HCT116 (cell line): Measurements from ENCODE around the gene NEO1. TPM values are rescaled to one million over a fixed set of nuclear protein-coding genes. Genes with fewer than 3 reads are reported as not detected.

ENCODE experiments used
- ATAC-seq: fragments of 200-7000 bp; cut with Tn5 transposase; 2 replicates; pipeline ENCODE4 v1.9.1; 2020; ENCODE audit warnings: mild to moderate bottlenecking, moderate library complexity
- BruUV-seq: library from RNA; stranded (reverse); fragments of 400-500 nt; replicated peaks from 2 replicates; lab custom pipeline; 2021; lab: Mats Ljungman, UMichigan
- CTCF ChIA-PET: fragments of 300-600 bp; sonication (Branson Sonifier 250); formaldehyde crosslinking; loops from one replicate; lab custom pipeline; 2021; ENCODE audit warnings: antibody characterized with exemption; lab: Charles Lee
- POLR2A ChIA-PET: fragments of 300-600, 350-600 bp; sonication (Branson Sonifier 250); formaldehyde crosslinking; loops from one replicate; lab custom pipeline; 2021; ENCODE audit warnings: antibody characterized with exemption; lab: Charles Lee
- RAD21 ChIA-PET, 2 experiments: fragments of 300-600 bp; sonication (Branson Sonifier 250); formaldehyde crosslinking; loops; one replicate each; lab custom pipeline; 2023; ENCODE audit warnings: low total read pairs in 2 of 2; ENCODE audit not compliant: uncharacterized antibody in 2 of 2, unreplicated experiment in 2 of 2, low non-redundant PET in 1 of 2; lab: Charles Lee
- DNase-seq: peaks from one replicate; pipeline ENCODE4 v3.0.0-alpha.2; 2010; ENCODE audit warnings: low read depth, low spot score
- H2AFZ ChIP-seq: fragments of 200-600 bp; shearing (Covaris generic), sonication (generic); 2 replicates; pipeline ENCODE4 v1.6.1; 2017; ENCODE audit warnings: low read depth, mixed run types, mixed read lengths, antibody characterized with exemption, low read length; ENCODE audit not compliant: poor library complexity, severe bottlenecking
- H3K27ac ChIP-seq: 2 replicates; pipeline ENCODE4 v1.5.1; 2012; ENCODE audit warnings: low read depth, low read length
- H3K27me3 ChIP-seq: fragments of 200-600 bp; sonication (generic); 2 replicates; pipeline ENCODE4 v1.6.1; 2016; ENCODE audit warnings: mixed run types, low read length, mixed read lengths; ENCODE audit not compliant: insufficient read depth
- H3K36me3 ChIP-seq, 2 experiments: fragments of 200-500 bp in 1 of 2; fragments of 200-600 bp in 1 of 2; sonication (Bioruptor generic) in 1 of 2; sonication (generic) in 1 of 2; 2 replicates each; pipeline versions ENCODE4 v1.5.1 to v1.6.1; 2014 to 2016; ENCODE audit warnings: low read length in 2 of 2, inconsistent platforms in 1 of 2, mixed read lengths in 1 of 2, mixed run types in 1 of 2; ENCODE audit not compliant: insufficient read depth in 2 of 2, control insufficient read depth in 1 of 2
- H3K4me1 ChIP-seq, 2 experiments: fragments of 200-600 bp in 1 of 2; sonication (generic) in 1 of 2; 2 replicates each; pipeline versions ENCODE4 v1.5.1 to v1.6.1; 2012 to 2017; ENCODE audit warnings: low read length in 2 of 2, inconsistent platforms in 1 of 2, mild to moderate bottlenecking in 1 of 2, mixed read lengths in 1 of 2, mixed run types in 1 of 2, moderate library complexity in 1 of 2; ENCODE audit not compliant: insufficient read depth in 2 of 2, control insufficient read depth in 1 of 2
- H3K4me2 ChIP-seq: fragments of 200-600 bp; sonication (generic); 2 replicates; pipeline ENCODE4 v1.6.1; 2017; ENCODE audit warnings: mixed run types, low read length, mixed read lengths
- H3K4me3 ChIP-seq, 2 experiments: fragments of 200-600 bp in 1 of 2; sonication (generic) in 1 of 2; replicated peaks in 1 of 2; 2 replicates each; pipeline ENCODE4 v1.5.1; 2011 to 2016; ENCODE audit warnings: low read length in 2 of 2, control low read depth in 1 of 2, low read depth in 1 of 2, mild to moderate bottlenecking in 1 of 2, mixed read lengths in 1 of 2, mixed run types in 1 of 2
- H3K79me2 ChIP-seq: fragments of 200-600 bp; sonication (generic); 2 replicates; pipeline ENCODE4 v1.6.1; 2017; ENCODE audit warnings: mild to moderate bottlenecking, mixed run types, low read length, moderate library complexity, mixed read lengths; ENCODE audit not compliant: insufficient read depth
- H3K9ac ChIP-seq: fragments of 200-600 bp; sonication (generic); 2 replicates; pipeline ENCODE4 v1.6.1; 2016; ENCODE audit warnings: low read length, mixed read lengths
- H3K9me2 ChIP-seq: fragments of 200-600 bp; sonication (generic), shearing (Covaris generic); 2 replicates; pipeline ENCODE4 v1.6.1; 2017; ENCODE audit warnings: mixed run types, mild to moderate bottlenecking, moderate library complexity; ENCODE audit not compliant: insufficient read depth
- H3K9me3 ChIP-seq, 2 experiments: fragments of 200-500 bp in 1 of 2; fragments of 200-600 bp in 1 of 2; sonication (Bioruptor generic) in 1 of 2; sonication (generic) in 1 of 2; 2 replicates each; pipeline ENCODE4 v1.6.1; 2014 to 2017; ENCODE audit warnings: low read length in 2 of 2, mixed read lengths in 2 of 2, inconsistent platforms in 1 of 2, low read depth in 1 of 2, mild to moderate bottlenecking in 1 of 2, mixed run types in 1 of 2, moderate library complexity in 1 of 2; ENCODE audit not compliant: control insufficient read depth in 1 of 2, insufficient read depth in 1 of 2
- H4K20me1 ChIP-seq: fragments of 200-600 bp; sonication (generic), shearing (Covaris generic); 2 replicates; pipeline ENCODE4 v1.6.1; 2017; ENCODE audit warnings: mixed run types, mild to moderate bottlenecking, moderate library complexity; ENCODE audit not compliant: insufficient read depth
- CEBPB ChIP-seq: IDR thresholded peaks from 2 replicates; pipeline ENCODE4 v1.6.1; 2012; ENCODE audit warnings: low read depth
- ELF1 ChIP-seq: IDR thresholded peaks from 2 replicates; pipeline ENCODE4 v1.6.1; 2012; ENCODE audit warnings: low read depth, borderline replicate concordance
- EZH2 ChIP-seq: fragments of 200-600 bp; sonication (generic); IDR thresholded peaks from 2 replicates; pipeline ENCODE4 v1.6.1; 2017; ENCODE audit warnings: antibody characterized with exemption, mixed run types
- EZH2phosphoT487 ChIP-seq: fragments of 200-600 bp; IDR thresholded peaks from 2 replicates; pipeline ENCODE4 v1.6.1; 2018; ENCODE audit warnings: antibody characterized with exemption, borderline replicate concordance
- JUND ChIP-seq: IDR thresholded peaks from 2 replicates; pipeline ENCODE4 v1.6.1; 2012
- POLR2A ChIP-seq: IDR thresholded peaks from 2 replicates; pipeline ENCODE4 v1.7.0; 2011; ENCODE audit warnings: borderline replicate concordance; ENCODE audit not compliant: insufficient read depth, insufficient read length; ENCODE audit errors: extremely low read depth
- POLR2AphosphoS5 ChIP-seq: IDR thresholded peaks from 2 replicates; pipeline ENCODE4 v1.6.1; 2011; ENCODE audit warnings: mild to moderate bottlenecking, low read depth, low read length, moderate library complexity
- RAD21 ChIP-seq: IDR thresholded peaks from 2 replicates; pipeline ENCODE4 v1.6.1; 2012; ENCODE audit warnings: low read depth, mild to moderate bottlenecking
- SIN3A ChIP-seq: IDR thresholded peaks from 2 replicates; pipeline ENCODE4 v1.6.1; 2012; ENCODE audit warnings: low read depth
- SP1 ChIP-seq: IDR thresholded peaks from 2 replicates; pipeline ENCODE4 v1.6.1; 2012; ENCODE audit warnings: low read depth
- SRF ChIP-seq: IDR thresholded peaks from 2 replicates; pipeline ENCODE4 v1.6.1; 2012; ENCODE audit warnings: low read depth
- TCF7L2 ChIP-seq: IDR thresholded peaks from 2 replicates; pipeline ENCODE4 v1.7.0; 2011; ENCODE audit warnings: borderline replicate concordance, inconsistent platforms; ENCODE audit not compliant: insufficient read depth, insufficient read length; ENCODE audit errors: extremely low read depth
- YY1 ChIP-seq: IDR thresholded peaks from 2 replicates; pipeline ENCODE4 v1.6.1; 2011; ENCODE audit warnings: low read length, low read depth, moderate library complexity, mild to moderate bottlenecking; ENCODE audit not compliant: insufficient replicate concordance; ENCODE audit errors: extremely low read depth
- ZFX ChIP-seq: fragments of 450-650 bp; IDR thresholded peaks from 2 replicates; pipeline ENCODE4 v1.6.1; 2017
- ZNF274 ChIP-seq: fragments of 200-500 bp; sonication (Bioruptor generic); IDR thresholded peaks from 2 replicates; pipeline ENCODE4 v1.6.1; 2014; ENCODE audit warnings: mild to moderate bottlenecking, low read depth, low read length, inconsistent platforms
- intact Hi-C: fragments of 100-400 bp; cut with micrococcal nuclease; formaldehyde crosslinking; loops from 2 replicates; pipeline ENCODE4 v1.10.0; 2022
- total RNA-seq: library from RNA; stranded (reverse); gene quantifications from one replicate; pipeline ENCODE4 v1.2.1, GENCODE V29; 2021; ENCODE audit not compliant: unreplicated experiment
- TF ChIP-seq, protein P1 (sequence below): IDR thresholded peaks from 2 replicates; pipeline ENCODE4 v1.6.1; 2012
- TF ChIP-seq, protein P2 (sequence below), 3 experiments: fragments of 200-600 bp in 1 of 3; sonication (generic) in 1 of 3; IDR thresholded peaks in 2 of 3; conservative IDR thresholded peaks in 1 of 3; 2 replicates each; pipeline ENCODE4 v1.5.1; 2012 to 2017; ENCODE audit warnings: low read depth in 2 of 3, low read length in 2 of 3, antibody characterized with exemption in 1 of 3, borderline replicate concordance in 1 of 3, control low read depth in 1 of 3, mild to moderate bottlenecking in 1 of 3, mixed read lengths in 1 of 3, mixed run types in 1 of 3, moderate library complexity in 1 of 3; ENCODE audit not compliant: insufficient read depth in 1 of 3
- TF ChIP-seq, protein P3 (sequence below): IDR thresholded peaks from 2 replicates; pipeline ENCODE4 v1.6.1; 2011; ENCODE audit warnings: mild to moderate bottlenecking, low read length, moderate library complexity; ENCODE audit not compliant: insufficient replicate concordance; ENCODE audit errors: extremely low read depth

The NEO1 gene
- total RNA-seq, 1 experiment from 2014 or later: 30.0 TPM

DNA sequence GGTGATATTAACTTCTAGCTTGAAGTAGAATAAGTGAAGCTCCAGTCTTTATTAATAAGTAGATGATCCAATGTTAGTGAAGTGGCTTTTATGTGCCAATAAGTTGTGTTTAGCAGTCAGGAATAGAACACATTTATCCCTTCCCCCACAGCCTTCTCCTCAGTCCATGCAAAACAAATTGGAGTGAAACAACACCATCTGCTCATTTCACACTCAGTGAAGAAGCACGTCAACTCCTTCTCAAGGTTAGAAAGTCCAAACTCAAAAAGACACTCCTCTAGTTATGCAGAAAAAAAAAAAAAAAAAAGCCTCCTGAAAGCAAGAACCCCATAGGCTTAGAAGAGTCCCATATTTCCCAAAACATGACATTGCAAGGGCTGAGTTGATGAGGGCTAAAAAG lies 18.0 kb upstream of the NEO1 start:
- Histone ChIP-seq H3K27me3 (peaks cover 21% of the 10 kb centered on the region), H2AFZ (no peak overlapping the region), H3K4me3 (no peak overlapping the region), H3K4me2 (no peak overlapping the region), H3K36me3 (no peaks in the 10 kb centered on the region), H4K20me1 (no peaks in the 10 kb centered on the region), H3K9ac (no peak overlapping the region), H3K79me2 (no peaks in the 10 kb centered on the region), H3K4me1 (no peaks in the 10 kb centered on the region), H3K9me2 (no peaks in the 10 kb centered on the region), H3K9me3 (no peaks in the 10 kb centered on the region), H3K27ac (no peak overlapping the region)
- ATAC-seq: no peak
- no TSS peak for BruUV-seq
- TF ChIP-seq SIN3A (no peak), CEBPB (no peak), SP1 (no peak), EZH2phosphoT487 (no peak)
- CTCF ChIA-PET: no interaction called here
- POLR2A ChIA-PET: no interaction called here
- intact Hi-C loops: no loop called here
- DNase-seq: no peak
- RAD21 ChIA-PET: no interaction called here

DNA sequence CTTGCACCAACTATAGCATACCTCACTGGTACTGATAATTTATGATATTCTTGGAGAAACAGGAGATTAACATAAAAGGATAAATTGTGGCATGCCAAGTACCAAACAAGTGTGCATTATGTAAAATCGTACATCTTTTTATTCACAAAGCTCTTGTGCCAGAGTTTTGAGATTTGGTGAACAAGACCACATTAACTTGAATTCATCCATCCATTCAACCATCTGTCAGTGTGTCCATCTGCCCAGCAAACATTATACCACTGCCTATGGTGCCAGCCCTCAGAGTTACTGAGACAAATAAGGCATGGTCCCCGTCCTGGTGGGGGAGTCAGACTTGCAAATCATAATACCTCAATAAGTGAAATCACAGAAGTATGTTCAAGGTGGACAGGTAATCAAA lies 17.0 kb upstream of the NEO1 start:
- ChIA-PET CTCF (interaction anchor here (0.6 kb wide), 1 partner anchor 193 kb away, joined by 3 read pairs; no protein-coding TSS in a partner anchor), POLR2A (no interaction called here), RAD21 (no interaction called here)
- no TSS peak for BruUV-seq
- H2AFZ ChIP-seq: no peak overlapping the region
- no peaks in the 10 kb centered on the region for H3K79me2 ChIP-seq
- no peaks in the 10 kb centered on the region for H3K4me1 ChIP-seq
- no peaks in the 10 kb centered on the region for H4K20me1 ChIP-seq
- no peak overlapping the region for H3K9ac ChIP-seq
- DNase-seq: no peak
- peaks cover 11% of the 10 kb centered on the region; the same call in 1 of the 2 replicates for H3K27me3 ChIP-seq
- H3K9me2 ChIP-seq: no peaks in the 10 kb centered on the region
- H3K4me2 ChIP-seq: no peak overlapping the region
- no peak for ATAC-seq
- intact Hi-C loops: no loop called here
- TF ChIP-seq EZH2phosphoT487: no peak
- no peak for TF ChIP-seq POLR2AphosphoS5
- no peak for TF ChIP-seq CEBPB
- no peak for TF ChIP-seq RAD21
- no peak for TF ChIP-seq SRF
- TF ChIP-seq YY1: no peak
- TF ChIP-seq ZFX: no peak
- TF ChIP-seq SIN3A: no peak
- no peak for TF ChIP-seq TCF7L2
- no peak for TF ChIP-seq POLR2A
- no peak for TF ChIP-seq EZH2
- TF ChIP-seq ZNF274: no peak
- TF ChIP-seq, protein P1, sequence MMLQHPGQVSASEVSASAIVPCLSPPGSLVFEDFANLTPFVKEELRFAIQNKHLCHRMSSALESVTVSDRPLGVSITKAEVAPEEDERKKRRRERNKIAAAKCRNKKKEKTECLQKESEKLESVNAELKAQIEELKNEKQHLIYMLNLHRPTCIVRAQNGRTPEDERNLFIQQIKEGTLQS: no peak
- TF ChIP-seq, protein P2, sequence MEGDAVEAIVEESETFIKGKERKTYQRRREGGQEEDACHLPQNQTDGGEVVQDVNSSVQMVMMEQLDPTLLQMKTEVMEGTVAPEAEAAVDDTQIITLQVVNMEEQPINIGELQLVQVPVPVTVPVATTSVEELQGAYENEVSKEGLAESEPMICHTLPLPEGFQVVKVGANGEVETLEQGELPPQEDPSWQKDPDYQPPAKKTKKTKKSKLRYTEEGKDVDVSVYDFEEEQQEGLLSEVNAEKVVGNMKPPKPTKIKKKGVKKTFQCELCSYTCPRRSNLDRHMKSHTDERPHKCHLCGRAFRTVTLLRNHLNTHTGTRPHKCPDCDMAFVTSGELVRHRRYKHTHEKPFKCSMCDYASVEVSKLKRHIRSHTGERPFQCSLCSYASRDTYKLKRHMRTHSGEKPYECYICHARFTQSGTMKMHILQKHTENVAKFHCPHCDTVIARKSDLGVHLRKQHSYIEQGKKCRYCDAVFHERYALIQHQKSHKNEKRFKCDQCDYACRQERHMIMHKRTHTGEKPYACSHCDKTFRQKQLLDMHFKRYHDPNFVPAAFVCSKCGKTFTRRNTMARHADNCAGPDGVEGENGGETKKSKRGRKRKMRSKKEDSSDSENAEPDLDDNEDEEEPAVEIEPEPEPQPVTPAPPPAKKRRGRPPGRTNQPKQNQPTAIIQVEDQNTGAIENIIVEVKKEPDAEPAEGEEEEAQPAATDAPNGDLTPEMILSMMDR (IDR thresholded peaks at IDR 0.05 in 2 of 3, conservative IDR thresholded peaks at IDR 0.05 in 1 of 3; ENCODE audit: borderline replicate concordance in 1 of 3, insufficient read depth in 1 of 3, low read depth in 2 of 3, low read length in 2 of 3): no peak
- no peak for TF ChIP-seq ELF1
- TF ChIP-seq, protein P3, sequence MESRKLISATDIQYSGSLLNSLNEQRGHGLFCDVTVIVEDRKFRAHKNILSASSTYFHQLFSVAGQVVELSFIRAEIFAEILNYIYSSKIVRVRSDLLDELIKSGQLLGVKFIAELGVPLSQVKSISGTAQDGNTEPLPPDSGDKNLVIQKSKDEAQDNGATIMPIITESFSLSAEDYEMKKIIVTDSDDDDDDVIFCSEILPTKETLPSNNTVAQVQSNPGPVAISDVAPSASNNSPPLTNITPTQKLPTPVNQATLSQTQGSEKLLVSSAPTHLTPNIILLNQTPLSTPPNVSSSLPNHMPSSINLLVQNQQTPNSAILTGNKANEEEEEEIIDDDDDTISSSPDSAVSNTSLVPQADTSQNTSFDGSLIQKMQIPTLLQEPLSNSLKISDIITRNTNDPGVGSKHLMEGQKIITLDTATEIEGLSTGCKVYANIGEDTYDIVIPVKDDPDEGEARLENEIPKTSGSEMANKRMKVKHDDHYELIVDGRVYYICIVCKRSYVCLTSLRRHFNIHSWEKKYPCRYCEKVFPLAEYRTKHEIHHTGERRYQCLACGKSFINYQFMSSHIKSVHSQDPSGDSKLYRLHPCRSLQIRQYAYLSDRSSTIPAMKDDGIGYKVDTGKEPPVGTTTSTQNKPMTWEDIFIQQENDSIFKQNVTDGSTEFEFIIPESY: no peak
- TF ChIP-seq JUND: no peak
- H3K27ac ChIP-seq: no peak overlapping the region
- H3K9me3 ChIP-seq: no peaks in the 10 kb centered on the region
- H3K4me3 ChIP-seq: no peak overlapping the region
- no peaks in the 10 kb centered on the region for H3K36me3 ChIP-seq
